GM23338 (cell line): ENCODE data around the gene CCDC149. TPM values are rescaled to one million over a fixed set of nuclear protein-coding genes. Genes with fewer than 3 reads are reported as not detected.

ENCODE experiments used
- ATAC-seq: fragments of 200-7000 bp; cut with Tn5 transposase; 3 replicates; pipeline ENCODE4 v1.9.1; 2020
- DNase-seq: peaks from one replicate; pipeline ENCODE4 v3.0.0-alpha.2; 2015; ENCODE audit warnings: low spot score
- H2AFZ ChIP-seq: fragments of 200-600 bp; sonication (generic); 2 replicates; pipeline ENCODE4 v1.8.0; 2016; ENCODE audit warnings: antibody characterized with exemption, mild to moderate bottlenecking, moderate library complexity
- H3F3A ChIP-seq: fragments of 200-600 bp; sonication (generic); replicated peaks from 2 replicates; pipeline ENCODE4 v1.8.0; 2017; ENCODE audit warnings: antibody characterized with exemption, mixed run types, low read depth
- H3K27ac ChIP-seq: fragments of 200-600 bp; sonication (generic); 2 replicates; pipeline ENCODE4 v1.6.1; 2016; ENCODE audit warnings: low read depth
- H3K27me3 ChIP-seq: fragments of 200-600 bp; sonication (generic); 2 replicates; pipeline ENCODE4 v1.8.0; 2016; ENCODE audit warnings: mild to moderate bottlenecking, mixed run types, moderate library complexity; ENCODE audit not compliant: insufficient read depth
- H3K36me3 ChIP-seq: fragments of 200-600 bp; sonication (generic); 2 replicates; pipeline ENCODE4 v1.8.0; 2016; ENCODE audit warnings: mild to moderate bottlenecking; ENCODE audit not compliant: insufficient read depth
- H3K4me1 ChIP-seq: fragments of 200-600 bp; sonication (generic); 2 replicates; pipeline ENCODE4 v1.8.0; 2016; ENCODE audit warnings: mild to moderate bottlenecking, moderate library complexity; ENCODE audit not compliant: insufficient read depth
- H3K4me2 ChIP-seq: fragments of 200-600 bp; sonication (generic); 2 replicates; pipeline ENCODE4 v1.7.1; 2017; ENCODE audit warnings: mixed run types
- H3K4me3 ChIP-seq: fragments of 200-600 bp; sonication (generic); 2 replicates; pipeline ENCODE4 v1.6.1; 2016; ENCODE audit warnings: mixed run types
- H3K79me2 ChIP-seq: fragments of 200-600 bp; sonication (generic); replicated peaks from 2 replicates; pipeline ENCODE4 v1.8.0; 2017; ENCODE audit warnings: mild to moderate bottlenecking; ENCODE audit not compliant: insufficient read depth
- H3K9me2 ChIP-seq: fragments of 200-600 bp; sonication (generic); 2 replicates; pipeline ENCODE4 v1.8.0; 2017; ENCODE audit not compliant: insufficient read depth
- H4K20me1 ChIP-seq: fragments of 200-600 bp; sonication (generic); replicated peaks from 2 replicates; pipeline ENCODE4 v1.8.0; 2017; ENCODE audit warnings: mild to moderate bottlenecking; ENCODE audit not compliant: insufficient read depth
- H3K27ac Mint-ChIP-seq: 2 replicates; pipeline ENCODE4 v1.8.0; 2020; ENCODE audit warnings: inconsistent platforms, mild to moderate bottlenecking, moderate library complexity, mixed read lengths
- H3K27me3 Mint-ChIP-seq: 3 replicates; pipeline ENCODE4 v1.8.0; 2022; ENCODE audit warnings: low read depth, mild to moderate bottlenecking, moderate library complexity, mixed read lengths, inconsistent platforms; ENCODE audit not compliant: insufficient read depth, poor library complexity
- H3K36me3 Mint-ChIP-seq: 3 replicates; pipeline ENCODE4 v1.8.0; 2021; ENCODE audit warnings: low read depth, mild to moderate bottlenecking, inconsistent platforms, moderate library complexity, mixed read lengths
- H3K4me1 Mint-ChIP-seq: 3 replicates; pipeline ENCODE4 v1.8.0; 2020; ENCODE audit warnings: mild to moderate bottlenecking, inconsistent platforms, mixed read lengths
- H3K4me3 Mint-ChIP-seq: 3 replicates; pipeline ENCODE4 v1.8.0; 2021; ENCODE audit warnings: moderate library complexity, mild to moderate bottlenecking, inconsistent platforms, mixed read lengths
- H3K9me3 Mint-ChIP-seq: 3 replicates; pipeline ENCODE4 v1.8.0; 2020; ENCODE audit warnings: moderate library complexity, mild to moderate bottlenecking, inconsistent platforms, mixed read lengths
- CREB1 ChIP-seq: fragments of 250-450 bp; sonication (Bioruptor Pico); IDR thresholded peaks from 2 replicates; pipeline ENCODE4 v1.5.0; 2020; ENCODE audit warnings: low read depth, mild to moderate bottlenecking, moderate library complexity
- EZH2 ChIP-seq: fragments of 200-600 bp; sonication (generic); IDR thresholded peaks from one replicate; pipeline ENCODE4 v1.8.0; 2017; ENCODE audit warnings: antibody characterized with exemption, mild to moderate bottlenecking, low read depth; ENCODE audit not compliant: unreplicated experiment
- EZH2phosphoT487 ChIP-seq: fragments of 200-600 bp; sonication (generic); IDR thresholded peaks from one replicate; pipeline ENCODE4 v1.8.1; 2018; ENCODE audit warnings: antibody characterized with exemption; ENCODE audit not compliant: unreplicated experiment
- JUNB ChIP-seq: IDR thresholded peaks from one replicate; pipeline ENCODE4 v1.6.1; 2016; ENCODE audit warnings: antibody characterized with exemption; ENCODE audit not compliant: unreplicated experiment
- NANOG ChIP-seq: IDR thresholded peaks from 2 replicates; pipeline ENCODE4 v1.6.1; 2016; ENCODE audit warnings: antibody characterized with exemption, borderline replicate concordance
- POLR2AphosphoS5 ChIP-seq: IDR thresholded peaks from 2 replicates; pipeline ENCODE4 v1.6.1; 2016; ENCODE audit warnings: antibody characterized with exemption, low read depth
- STAT1 ChIP-seq: IDR thresholded peaks from one replicate; pipeline ENCODE4 v1.6.1; 2016; ENCODE audit warnings: antibody characterized with exemption; ENCODE audit not compliant: unreplicated experiment
- ZNF114 ChIP-seq: fragments of 250-450 bp; sonication (Bioruptor Pico); IDR thresholded peaks from 2 replicates; pipeline ENCODE4 v1.5.0; 2020; ENCODE audit warnings: mild to moderate bottlenecking, moderate library complexity
- ZNF331 ChIP-seq: fragments of 250-450 bp; sonication (Bioruptor Pico); IDR thresholded peaks from 2 replicates; pipeline ENCODE4 v1.5.0; 2020; ENCODE audit warnings: low read depth, mild to moderate bottlenecking, moderate library complexity
- polyA plus RNA-seq: library from polyadenylated mRNA; unstranded; fragments of >200 nt; fragmentation: Nextera tagmentation; extraction: Ambion mirVana; gene quantifications from 2 replicates; pipeline ENCODE4 v1.2.1, GENCODE V29; 2016
- total RNA-seq: library from RNA; depleted of rRNA; stranded (reverse); fragments of >200 nt; shearing (Covaris generic); gene quantifications from 2 replicates; pipeline ENCODE4 v1.2.3, GENCODE V29; 2014
- TF ChIP-seq, protein P1 (sequence below), 2 experiments: fragments of 200-600 bp in 1 of 2; sonication (generic) in 1 of 2; conservative IDR thresholded peaks; 2 replicates each; pipeline versions ENCODE4 v1.5.1 to v1.6.1; 2016 to 2017; ENCODE audit warnings: antibody characterized with exemption in 2 of 2, low read depth in 2 of 2, mild to moderate bottlenecking in 2 of 2, moderate library complexity in 1 of 2
- TF ChIP-seq, protein P2 (sequence below): fragments of 250-450 bp; sonication (Bioruptor Pico); IDR thresholded peaks from 2 replicates; pipeline ENCODE4 v1.5.0; 2020; ENCODE audit warnings: mild to moderate bottlenecking, moderate library complexity
- TF ChIP-seq, protein P3 (sequence below): IDR thresholded peaks from 2 replicates; pipeline ENCODE4 v1.6.1; 2016; ENCODE audit warnings: antibody characterized with exemption
- TF ChIP-seq, protein P4 (sequence below): IDR thresholded peaks from one replicate; pipeline ENCODE4 v1.6.1; 2018; ENCODE audit warnings: antibody characterized with exemption; ENCODE audit not compliant: unreplicated experiment

The CCDC149 gene
- total and polyA plus RNA-seq, 2 experiments from 2014 or later = 2.6 to 6.4 TPM

DNA sequence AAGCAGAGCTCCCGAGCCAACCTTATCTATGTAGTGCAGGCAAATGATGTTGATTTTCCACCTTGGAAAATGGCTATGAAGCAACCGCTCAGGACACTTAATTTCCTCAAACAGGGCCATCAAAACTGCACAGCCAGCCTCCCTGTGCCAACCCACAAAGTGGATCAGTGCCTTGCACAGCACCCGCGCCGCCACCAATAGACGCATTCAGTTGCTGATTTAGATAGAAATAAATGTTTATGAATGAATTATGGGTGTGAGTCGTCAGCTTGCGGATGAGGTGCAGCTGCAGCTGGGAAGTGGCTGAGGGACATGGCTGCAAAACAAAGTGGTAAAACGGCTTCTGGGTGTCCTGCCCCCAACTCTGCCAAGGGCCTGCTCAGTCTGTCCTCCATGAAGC lies 70.5 kb downstream of the CCDC149 start:
- H3K27ac Mint-ChIP-seq = no peak overlapping the region
- Histone ChIP-seq H3K27ac (no peak overlapping the region), H3K79me2 (no peaks in the 10 kb centered on the region), H3K27me3 (no peaks in the 10 kb centered on the region), H3K4me2 (no peak overlapping the region), H3K4me1 (no peaks in the 10 kb centered on the region), H2AFZ (no peak overlapping the region), H3K36me3 (no peaks in the 10 kb centered on the region), H3F3A (no peaks in the 10 kb centered on the region), H3K9me2 (no peaks in the 10 kb centered on the region), H3K4me3 (no peak overlapping the region), H4K20me1 (no peaks in the 10 kb centered on the region)
- TF ChIP-seq EZH2phosphoT487 (no peak), NANOG (no peak), POLR2AphosphoS5 (no peak), EZH2 (no peak), JUNB (no peak), ZNF114 (CRISPR knock-in tag) (no peak), CREB1 (no peak), STAT1 (no peak), ZNF331 (CRISPR knock-in tag) (no peak)
- TF ChIP-seq, protein P1, sequence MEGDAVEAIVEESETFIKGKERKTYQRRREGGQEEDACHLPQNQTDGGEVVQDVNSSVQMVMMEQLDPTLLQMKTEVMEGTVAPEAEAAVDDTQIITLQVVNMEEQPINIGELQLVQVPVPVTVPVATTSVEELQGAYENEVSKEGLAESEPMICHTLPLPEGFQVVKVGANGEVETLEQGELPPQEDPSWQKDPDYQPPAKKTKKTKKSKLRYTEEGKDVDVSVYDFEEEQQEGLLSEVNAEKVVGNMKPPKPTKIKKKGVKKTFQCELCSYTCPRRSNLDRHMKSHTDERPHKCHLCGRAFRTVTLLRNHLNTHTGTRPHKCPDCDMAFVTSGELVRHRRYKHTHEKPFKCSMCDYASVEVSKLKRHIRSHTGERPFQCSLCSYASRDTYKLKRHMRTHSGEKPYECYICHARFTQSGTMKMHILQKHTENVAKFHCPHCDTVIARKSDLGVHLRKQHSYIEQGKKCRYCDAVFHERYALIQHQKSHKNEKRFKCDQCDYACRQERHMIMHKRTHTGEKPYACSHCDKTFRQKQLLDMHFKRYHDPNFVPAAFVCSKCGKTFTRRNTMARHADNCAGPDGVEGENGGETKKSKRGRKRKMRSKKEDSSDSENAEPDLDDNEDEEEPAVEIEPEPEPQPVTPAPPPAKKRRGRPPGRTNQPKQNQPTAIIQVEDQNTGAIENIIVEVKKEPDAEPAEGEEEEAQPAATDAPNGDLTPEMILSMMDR (conservative IDR thresholded peaks at IDR 0.05; ENCODE audit: low read depth in 2 of 2) = no peak
- TF ChIP-seq, protein P2, sequence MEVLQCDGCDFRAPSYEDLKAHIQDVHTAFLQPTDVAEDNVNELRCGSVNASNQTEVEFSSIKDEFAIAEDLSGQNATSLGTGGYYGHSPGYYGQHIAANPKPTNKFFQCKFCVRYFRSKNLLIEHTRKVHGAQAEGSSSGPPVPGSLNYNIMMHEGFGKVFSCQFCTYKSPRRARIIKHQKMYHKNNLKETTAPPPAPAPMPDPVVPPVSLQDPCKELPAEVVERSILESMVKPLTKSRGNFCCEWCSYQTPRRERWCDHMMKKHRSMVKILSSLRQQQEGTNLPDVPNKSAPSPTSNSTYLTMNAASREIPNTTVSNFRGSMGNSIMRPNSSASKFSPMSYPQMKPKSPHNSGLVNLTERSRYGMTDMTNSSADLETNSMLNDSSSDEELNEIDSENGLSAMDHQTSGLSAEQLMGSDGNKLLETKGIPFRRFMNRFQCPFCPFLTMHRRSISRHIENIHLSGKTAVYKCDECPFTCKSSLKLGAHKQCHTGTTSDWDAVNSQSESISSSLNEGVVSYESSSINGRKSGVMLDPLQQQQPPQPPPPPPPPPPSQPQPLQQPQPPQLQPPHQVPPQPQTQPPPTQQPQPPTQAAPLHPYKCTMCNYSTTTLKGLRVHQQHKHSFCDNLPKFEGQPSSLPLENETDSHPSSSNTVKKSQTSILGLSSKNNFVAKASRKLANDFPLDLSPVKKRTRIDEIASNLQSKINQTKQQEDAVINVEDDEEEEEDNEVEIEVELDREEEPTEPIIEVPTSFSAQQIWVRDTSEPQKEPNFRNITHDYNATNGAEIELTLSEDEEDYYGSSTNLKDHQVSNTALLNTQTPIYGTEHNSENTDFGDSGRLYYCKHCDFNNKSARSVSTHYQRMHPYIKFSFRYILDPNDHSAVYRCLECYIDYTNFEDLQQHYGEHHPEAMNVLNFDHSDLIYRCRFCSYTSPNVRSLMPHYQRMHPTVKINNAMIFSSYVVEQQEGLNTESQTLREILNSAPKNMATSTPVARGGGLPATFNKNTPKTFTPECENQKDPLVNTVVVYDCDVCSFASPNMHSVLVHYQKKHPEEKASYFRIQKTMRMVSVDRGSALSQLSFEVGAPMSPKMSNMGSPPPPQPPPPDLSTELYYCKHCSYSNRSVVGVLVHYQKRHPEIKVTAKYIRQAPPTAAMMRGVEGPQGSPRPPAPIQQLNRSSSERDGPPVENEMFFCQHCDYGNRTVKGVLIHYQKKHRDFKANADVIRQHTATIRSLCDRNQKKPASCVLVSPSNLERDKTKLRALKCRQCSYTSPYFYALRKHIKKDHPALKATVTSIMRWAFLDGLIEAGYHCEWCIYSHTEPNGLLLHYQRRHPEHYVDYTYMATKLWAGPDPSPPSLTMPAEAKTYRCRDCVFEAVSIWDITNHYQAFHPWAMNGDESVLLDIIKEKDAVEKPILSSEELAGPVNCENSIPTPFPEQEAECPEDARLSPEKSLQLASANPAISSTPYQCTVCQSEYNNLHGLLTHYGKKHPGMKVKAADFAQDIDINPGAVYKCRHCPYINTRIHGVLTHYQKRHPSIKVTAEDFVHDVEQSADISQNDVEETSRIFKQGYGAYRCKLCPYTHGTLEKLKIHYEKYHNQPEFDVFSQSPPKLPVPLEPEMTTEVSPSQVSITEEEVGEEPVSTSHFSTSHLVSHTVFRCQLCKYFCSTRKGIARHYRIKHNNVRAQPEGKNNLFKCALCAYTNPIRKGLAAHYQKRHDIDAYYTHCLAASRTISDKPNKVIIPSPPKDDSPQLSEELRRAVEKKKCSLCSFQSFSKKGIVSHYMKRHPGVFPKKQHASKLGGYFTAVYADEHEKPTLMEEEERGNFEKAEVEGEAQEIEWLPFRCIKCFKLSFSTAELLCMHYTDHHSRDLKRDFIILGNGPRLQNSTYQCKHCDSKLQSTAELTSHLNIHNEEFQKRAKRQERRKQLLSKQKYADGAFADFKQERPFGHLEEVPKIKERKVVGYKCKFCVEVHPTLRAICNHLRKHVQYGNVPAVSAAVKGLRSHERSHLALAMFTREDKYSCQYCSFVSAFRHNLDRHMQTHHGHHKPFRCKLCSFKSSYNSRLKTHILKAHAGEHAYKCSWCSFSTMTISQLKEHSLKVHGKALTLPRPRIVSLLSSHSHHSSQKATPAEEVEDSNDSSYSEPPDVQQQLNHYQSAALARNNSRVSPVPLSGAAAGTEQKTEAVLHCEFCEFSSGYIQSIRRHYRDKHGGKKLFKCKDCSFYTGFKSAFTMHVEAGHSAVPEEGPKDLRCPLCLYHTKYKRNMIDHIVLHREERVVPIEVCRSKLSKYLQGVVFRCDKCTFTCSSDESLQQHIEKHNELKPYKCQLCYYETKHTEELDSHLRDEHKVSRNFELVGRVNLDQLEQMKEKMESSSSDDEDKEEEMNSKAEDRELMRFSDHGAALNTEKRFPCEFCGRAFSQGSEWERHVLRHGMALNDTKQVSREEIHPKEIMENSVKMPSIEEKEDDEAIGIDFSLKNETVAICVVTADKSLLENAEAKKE = no peak
- TF ChIP-seq, protein P3, sequence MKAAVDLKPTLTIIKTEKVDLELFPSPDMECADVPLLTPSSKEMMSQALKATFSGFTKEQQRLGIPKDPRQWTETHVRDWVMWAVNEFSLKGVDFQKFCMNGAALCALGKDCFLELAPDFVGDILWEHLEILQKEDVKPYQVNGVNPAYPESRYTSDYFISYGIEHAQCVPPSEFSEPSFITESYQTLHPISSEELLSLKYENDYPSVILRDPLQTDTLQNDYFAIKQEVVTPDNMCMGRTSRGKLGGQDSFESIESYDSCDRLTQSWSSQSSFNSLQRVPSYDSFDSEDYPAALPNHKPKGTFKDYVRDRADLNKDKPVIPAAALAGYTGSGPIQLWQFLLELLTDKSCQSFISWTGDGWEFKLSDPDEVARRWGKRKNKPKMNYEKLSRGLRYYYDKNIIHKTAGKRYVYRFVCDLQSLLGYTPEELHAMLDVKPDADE = no peak
- TF ChIP-seq, protein P4, sequence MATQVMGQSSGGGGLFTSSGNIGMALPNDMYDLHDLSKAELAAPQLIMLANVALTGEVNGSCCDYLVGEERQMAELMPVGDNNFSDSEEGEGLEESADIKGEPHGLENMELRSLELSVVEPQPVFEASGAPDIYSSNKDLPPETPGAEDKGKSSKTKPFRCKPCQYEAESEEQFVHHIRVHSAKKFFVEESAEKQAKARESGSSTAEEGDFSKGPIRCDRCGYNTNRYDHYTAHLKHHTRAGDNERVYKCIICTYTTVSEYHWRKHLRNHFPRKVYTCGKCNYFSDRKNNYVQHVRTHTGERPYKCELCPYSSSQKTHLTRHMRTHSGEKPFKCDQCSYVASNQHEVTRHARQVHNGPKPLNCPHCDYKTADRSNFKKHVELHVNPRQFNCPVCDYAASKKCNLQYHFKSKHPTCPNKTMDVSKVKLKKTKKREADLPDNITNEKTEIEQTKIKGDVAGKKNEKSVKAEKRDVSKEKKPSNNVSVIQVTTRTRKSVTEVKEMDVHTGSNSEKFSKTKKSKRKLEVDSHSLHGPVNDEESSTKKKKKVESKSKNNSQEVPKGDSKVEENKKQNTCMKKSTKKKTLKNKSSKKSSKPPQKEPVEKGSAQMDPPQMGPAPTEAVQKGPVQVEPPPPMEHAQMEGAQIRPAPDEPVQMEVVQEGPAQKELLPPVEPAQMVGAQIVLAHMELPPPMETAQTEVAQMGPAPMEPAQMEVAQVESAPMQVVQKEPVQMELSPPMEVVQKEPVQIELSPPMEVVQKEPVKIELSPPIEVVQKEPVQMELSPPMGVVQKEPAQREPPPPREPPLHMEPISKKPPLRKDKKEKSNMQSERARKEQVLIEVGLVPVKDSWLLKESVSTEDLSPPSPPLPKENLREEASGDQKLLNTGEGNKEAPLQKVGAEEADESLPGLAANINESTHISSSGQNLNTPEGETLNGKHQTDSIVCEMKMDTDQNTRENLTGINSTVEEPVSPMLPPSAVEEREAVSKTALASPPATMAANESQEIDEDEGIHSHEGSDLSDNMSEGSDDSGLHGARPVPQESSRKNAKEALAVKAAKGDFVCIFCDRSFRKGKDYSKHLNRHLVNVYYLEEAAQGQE = no peak
- no peak for DNase-seq
- H3K36me3 Mint-ChIP-seq = no peaks in the 10 kb centered on the region
- H3K27me3 Mint-ChIP-seq = no peaks in the 10 kb centered on the region
- H3K9me3 Mint-ChIP-seq = no peaks in the 10 kb centered on the region
- no peak for ATAC-seq
- H3K4me3 Mint-ChIP-seq = no peak overlapping the region
- peaks cover 11% of the 10 kb centered on the region for H3K4me1 Mint-ChIP-seq
